Fibroblast of peridontal ligament (primary cell): Measurements from ENCODE around the gene TGM5.
A peak's percentile ranks its signal among the peaks of the same experiment; 100 is the strongest.
"Not testable (repeated sequence)": the region's sequence is repeated elsewhere in the genome, so short reads cannot be mapped to it uniquely, and the experiment has no call there.

Source experiments
- DNase-seq: peaks from one replicate; pipeline ENCODE4 v3.0.0-alpha.2; 2010; ENCODE audit errors: extremely low read depth

TGM5 gene

GRCh38 chr15:43218908-43219706 is 47.6 kb downstream of the TGM5 start:
- DNase-seq, result peak; percentile 34

- peak; percentile 15 for DNase-seq
Measured at GRCh38 chr15:43215961-43216360, 50.8 kb downstream of the TGM5 start.

DNA sequence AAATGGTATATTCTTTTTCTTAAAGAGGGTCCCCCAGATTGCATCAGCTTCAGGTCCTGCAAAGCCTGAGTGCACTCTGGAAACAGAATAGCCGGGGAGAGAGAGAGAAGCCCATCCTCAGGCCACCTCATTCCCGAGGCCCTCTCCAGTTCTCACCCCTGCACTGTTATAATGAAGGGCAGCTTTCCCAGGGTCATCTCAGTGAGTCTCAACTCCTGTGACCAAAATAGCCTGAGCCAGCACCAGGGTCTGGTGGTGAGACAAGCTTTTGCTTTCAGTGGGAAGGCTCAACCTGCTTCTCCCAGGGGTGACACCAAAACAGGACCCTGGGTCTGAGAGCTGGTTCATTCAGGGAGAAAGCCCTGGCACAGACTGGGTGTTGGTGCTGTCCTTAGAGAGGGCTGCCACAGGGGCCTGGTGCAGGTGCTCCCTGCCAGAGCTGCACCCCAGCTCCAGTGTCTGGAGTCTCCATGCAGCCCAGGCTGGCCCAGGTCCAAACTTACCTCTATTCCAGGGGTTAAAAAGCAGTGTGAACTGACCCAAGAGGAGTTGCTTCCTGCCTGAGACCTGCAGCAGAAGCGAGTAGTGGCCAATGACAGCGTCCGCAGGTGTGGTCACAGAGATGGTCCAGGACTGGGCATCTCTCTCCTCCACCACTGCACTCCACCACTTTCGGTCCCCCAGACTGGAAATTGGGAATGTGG is 52.0 kb downstream of the TGM5 start:
- DNase-seq, result no peak

DNA sequence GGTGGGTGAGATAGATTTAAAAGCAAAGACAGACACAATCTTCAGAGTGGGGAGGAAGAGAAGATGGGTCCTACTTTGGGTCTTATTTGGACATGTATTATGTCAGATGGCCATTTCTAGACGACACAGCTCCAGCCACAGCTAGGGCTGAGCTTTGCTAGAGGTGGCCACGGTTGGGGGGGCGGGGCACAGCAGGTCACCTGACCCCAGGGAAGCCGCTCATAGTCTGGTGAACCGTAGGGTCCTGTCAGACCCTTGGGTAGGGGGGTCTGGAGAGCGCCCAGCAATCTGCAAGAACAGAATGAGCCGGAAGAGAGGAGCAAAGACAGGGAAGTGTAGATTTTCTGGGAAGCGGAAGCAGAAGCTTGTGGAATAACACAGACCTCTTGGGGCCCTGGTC is 52.6 kb downstream of the TGM5 start:
- DNase-seq, result no peak

GRCh38 chr15:43213466-43213865 is 53.3 kb downstream of the TGM5 start:
- DNase-seq, result no peak

- DNase-seq, result no peak
Measured at GRCh38 chr15:43212951-43213350, 53.8 kb downstream of the TGM5 start.

DNA sequence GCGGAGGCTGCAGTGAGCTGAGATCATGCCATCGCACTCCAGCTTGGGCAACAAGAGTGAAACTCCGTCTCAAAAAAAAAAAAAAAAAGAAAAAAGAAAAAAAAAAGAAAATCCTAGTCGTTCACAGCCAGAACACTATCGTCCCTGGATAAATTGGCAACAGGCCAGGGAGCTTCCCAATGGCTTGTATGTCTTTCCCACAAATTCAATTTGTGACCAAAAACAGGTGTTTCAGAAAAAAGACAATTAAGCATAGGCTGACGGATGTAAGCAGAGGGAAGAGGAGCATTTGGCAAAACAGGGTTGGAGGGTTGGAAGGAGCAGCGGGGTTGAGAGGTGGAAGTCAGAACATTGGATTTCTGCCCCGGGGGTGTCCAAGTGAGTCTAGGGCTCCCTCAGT is 54.4 kb downstream of the TGM5 start:
- no peak for DNase-seq

- no peak for DNase-seq
Measured at GRCh38 chr15:43211224-43211735, 55.4 kb downstream of the TGM5 start.

- no peak for DNase-seq
Measured at GRCh38 chr15:43210807-43211206, 55.9 kb downstream of the TGM5 start.

DNA sequence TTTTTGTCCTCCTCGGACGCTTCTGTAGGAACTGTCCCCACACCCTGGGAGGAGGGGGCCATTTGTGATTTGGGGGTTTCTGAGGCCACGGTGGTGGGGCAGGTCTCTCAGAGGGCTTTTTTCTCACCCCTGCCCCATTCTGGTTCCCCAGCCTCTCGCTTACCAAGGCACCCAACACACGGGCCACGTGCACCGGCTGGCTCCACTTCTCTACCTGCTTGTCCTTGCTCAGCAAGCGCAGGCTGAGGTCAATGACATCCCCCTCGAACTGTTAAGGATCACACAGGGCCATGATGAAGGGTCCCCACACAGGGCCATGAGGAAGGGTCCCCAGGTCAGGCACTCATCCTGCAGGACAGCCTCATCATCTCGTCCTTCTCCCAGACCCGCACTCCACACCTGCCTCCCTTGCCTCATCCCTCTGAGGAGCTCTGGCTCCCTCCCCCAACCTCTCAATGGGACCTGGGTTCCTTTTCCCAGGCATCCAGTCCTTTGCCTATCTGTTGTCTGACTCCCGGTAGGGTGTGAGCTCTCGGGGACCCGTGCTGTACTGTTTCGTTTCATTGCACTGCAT is 56.5 kb downstream of the TGM5 start:
- DNase-seq, result no peak

DNA sequence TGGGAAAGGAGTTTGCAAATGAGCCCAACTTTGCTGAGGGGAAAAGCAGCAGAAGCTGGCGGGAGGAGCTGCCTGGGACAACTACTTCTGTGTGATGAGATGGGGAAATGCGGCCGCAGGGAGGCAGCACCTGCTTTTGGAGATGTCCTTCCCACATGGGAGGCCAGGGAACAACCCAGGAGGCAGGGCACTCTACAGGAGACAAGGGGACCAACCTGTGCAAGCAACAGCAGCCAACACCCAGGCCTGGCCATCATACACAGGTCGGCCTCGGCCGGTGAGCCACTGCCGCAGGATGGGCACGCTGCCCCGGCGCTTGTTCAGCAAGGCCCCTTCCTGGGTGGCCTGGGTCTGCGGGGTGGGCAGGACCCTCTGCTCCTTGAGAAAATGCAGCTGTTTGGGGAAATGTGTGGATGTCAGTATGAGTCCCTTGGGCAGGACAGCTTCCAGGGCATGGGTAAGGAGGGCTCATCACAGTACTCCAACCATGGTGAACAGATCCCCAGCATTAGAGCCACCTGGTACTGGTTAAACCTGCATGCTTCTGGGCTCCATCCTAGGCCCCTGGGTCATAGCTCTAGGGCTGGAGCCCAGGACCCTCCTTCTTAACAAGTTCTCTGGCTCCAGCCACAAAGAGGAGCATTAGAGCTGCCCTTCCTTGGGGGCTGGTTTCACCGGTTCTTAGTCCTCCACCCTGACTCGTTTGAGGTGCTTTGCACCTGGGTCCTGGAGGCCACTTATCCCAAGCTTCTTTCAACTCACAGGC is 57.5 kb downstream of the TGM5 start:
- no peak for DNase-seq

GRCh38 chr15:43208052-43209002 is 58.4 kb downstream of the TGM5 start:
- no peak for DNase-seq

GRCh38 chr15:43207024-43207423 is 59.7 kb downstream of the TGM5 start:
- DNase-seq, result no peak

- no peak for DNase-seq
Measured at GRCh38 chr15:43206054-43206453, 60.7 kb downstream of the TGM5 start.

GRCh38 chr15:43204016-43204901 is 62.5 kb downstream of the TGM5 start:
- peak; percentile 59 for DNase-seq

- DNase-seq, result no peak
Measured at GRCh38 chr15:43199945-43200488, 66.7 kb downstream of the TGM5 start.

- DNase-seq, result no peak
Measured at GRCh38 chr15:43198992-43199391, 67.7 kb downstream of the TGM5 start.

GRCh38 chr15:43198556-43198955 is 68.2 kb downstream of the TGM5 start:
- not testable (repeated sequence) for DNase-seq

- not testable (repeated sequence) for DNase-seq
Measured at GRCh38 chr15:43197773-43198172, 69.0 kb downstream of the TGM5 start.
